Activated CD4-positive, alpha-beta memory T cell treated with anti-CD3 and anti-CD28 coated beads, Interleukin-2, amount 10 ng/mL, durations not matched to agents 7 days and 5 days (primary cell): ENCODE data around the gene VMAC. TPM values are rescaled to one million over a fixed set of nuclear protein-coding genes. Genes with fewer than 3 reads are reported as not detected.
"Not testable (repeated sequence)": the region's sequence is repeated elsewhere in the genome, so short reads cannot be mapped to it uniquely, and the experiment has no call there.

ENCODE experiments used
- CTCF ChIA-PET: fragments of 350-600 bp; sonication (Branson Sonifier 250); formaldehyde crosslinking; loops from one replicate; lab custom pipeline; 2021; ENCODE audit warnings: antibody characterized with exemption, inconsistent platforms; lab: Charles Lee
- POLR2A ChIA-PET: fragments of 350-600 bp; sonication (Branson Sonifier 250); formaldehyde crosslinking; loops from one replicate; lab custom pipeline; 2021; ENCODE audit warnings: antibody characterized with exemption; lab: Charles Lee
- DNase-seq: peaks from one replicate; pipeline ENCODE4 v3.0.0-alpha.2; 2020
- H3K27ac Mint-ChIP-seq: one replicate; pipeline ENCODE4 v1.8.0; 2021; ENCODE audit warnings: mild to moderate bottlenecking, mixed read lengths
- H3K27me3 Mint-ChIP-seq: one replicate; pipeline ENCODE4 v1.8.0; 2021; ENCODE audit warnings: mixed read lengths
- H3K36me3 Mint-ChIP-seq: one replicate; pipeline ENCODE4 v1.8.0; 2021; ENCODE audit warnings: low read depth, mixed read lengths
- H3K4me1 Mint-ChIP-seq: one replicate; pipeline ENCODE4 v1.8.0; 2021; ENCODE audit warnings: mixed read lengths
- H3K4me3 Mint-ChIP-seq: one replicate; pipeline ENCODE4 v1.8.0; 2021; ENCODE audit warnings: mild to moderate bottlenecking, mixed read lengths
- H3K9me3 Mint-ChIP-seq: one replicate; pipeline ENCODE4 v1.8.0; 2021; ENCODE audit warnings: mixed read lengths
- total RNA-seq, 2 experiments: library from RNA; stranded (reverse); gene quantifications; one replicate each; pipeline ENCODE4 v1.2.3, GENCODE V29; 2021

Gene VMAC
- 1 to 10 TPM; 7.6 to 7.9 TPM for total RNA-seq

DNA sequence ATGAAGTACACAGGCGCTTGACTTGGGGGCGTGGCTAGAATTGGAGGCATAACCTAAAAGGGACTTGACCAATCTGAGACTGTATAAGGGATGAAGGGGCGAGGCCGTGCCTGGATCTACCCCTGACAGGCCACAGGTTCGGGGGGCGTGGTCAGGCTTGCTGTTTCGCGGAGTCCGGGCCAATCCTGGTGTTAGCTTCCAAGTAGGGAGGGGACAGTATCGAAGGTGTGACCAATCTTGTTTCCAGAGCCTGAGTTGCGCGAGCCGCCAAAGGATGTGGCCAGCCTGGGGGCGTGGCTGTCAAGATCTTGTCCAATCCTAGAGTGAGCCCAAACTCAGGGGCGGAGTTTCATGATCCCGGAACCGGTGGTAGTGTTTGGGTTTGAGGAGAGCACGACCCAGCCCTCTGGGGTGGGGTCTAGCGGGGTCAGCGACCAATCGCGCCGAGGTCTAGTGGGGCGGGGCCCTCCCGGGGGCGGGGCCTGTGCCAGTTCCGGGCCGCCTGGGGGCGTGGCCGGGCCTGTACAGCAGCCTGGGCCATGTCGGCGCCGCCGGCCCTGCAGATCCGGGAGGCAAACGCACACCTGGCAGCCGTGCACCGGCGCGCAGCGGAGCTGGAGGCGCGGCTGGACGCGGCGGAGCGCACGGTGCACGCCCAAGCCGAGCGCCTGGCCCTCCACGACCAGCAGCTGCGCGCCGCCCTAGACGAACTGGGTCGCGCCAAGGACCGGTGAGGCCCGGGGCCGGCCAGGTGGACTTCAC is at the start of gene VMAC:
TSS of gene VMAC (plus strand) at position 521 of the 762 bp plus-strand sequence. CDS start at position 540, 19 bp downstream.
- Mint-ChIP-seq H3K36me3 (peaks cover 17% of the 10 kb centered on the region), H3K27ac (peak within 1 kb of the TSS; percentile 99), H3K4me3 (peak within 1 kb of the TSS; percentile 97), H3K9me3 (no peaks in the 10 kb centered on the region), H3K4me1 (peaks cover 35% of the 10 kb centered on the region), H3K27me3 (no peaks in the 10 kb centered on the region)
- DNase-seq: peak; percentile 100
- CTCF ChIA-PET: interaction anchor here (0.6 to 3.6 kb wide), 7 partner anchors 64 to 437 kb away, joined by 4 to 44 read pairs (median 7); partner anchors contain the start of genes DUS3L, NRTN and RPL36
- POLR2A ChIA-PET: interaction anchor here (0.7 to 4.4 kb wide), 24 partner anchors 8 to 473 kb away, joined by 3 to 61 read pairs (median 6); partner anchors contain the start of genes ALKBH7, CATSPERD, DUS3L and FUT6

DNA sequence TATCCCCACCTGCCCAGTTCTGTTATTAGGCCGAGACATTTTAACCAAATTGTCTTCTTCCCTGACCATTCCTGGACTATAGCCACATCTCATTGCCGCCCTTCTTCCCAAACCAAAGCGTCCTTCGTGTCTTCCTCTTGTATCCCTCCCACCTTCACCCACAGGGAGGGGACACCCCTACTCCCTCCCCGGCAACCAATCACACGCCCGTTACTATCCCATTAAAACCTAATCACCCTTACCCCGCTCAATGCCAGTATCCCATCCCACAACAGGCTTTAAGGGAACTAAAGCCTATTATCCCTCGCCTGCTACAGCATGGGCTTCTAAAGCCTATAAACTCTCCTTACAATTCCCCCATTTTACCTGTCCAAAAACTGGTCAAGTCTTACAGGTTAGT is 49.5 kb upstream of the VMAC start:
- H3K4me1 Mint-ChIP-seq, H3K27ac Mint-ChIP-seq, DNase-seq, H3K4me3 Mint-ChIP-seq, H3K27me3 Mint-ChIP-seq, POLR2A ChIA-PET, H3K36me3 Mint-ChIP-seq, CTCF ChIA-PET, H3K9me3 Mint-ChIP-seq: not testable (repeated sequence)

GRCh38 chr19:5857203-5858081 is 47.2 kb upstream of the VMAC start:
- ChIA-PET POLR2A (no interaction called here), CTCF (no interaction called here)
- DNase-seq: no peak
- no peaks in the 10 kb centered on the region for H3K9me3 Mint-ChIP-seq
- no peaks in the 10 kb centered on the region for H3K4me1 Mint-ChIP-seq
- H3K27me3 Mint-ChIP-seq: no peaks in the 10 kb centered on the region
- no peak overlapping the region for H3K4me3 Mint-ChIP-seq
- H3K27ac Mint-ChIP-seq: no peak overlapping the region
- no peaks in the 10 kb centered on the region for H3K36me3 Mint-ChIP-seq

GRCh38 chr19:5863030-5863665 is 41.5 kb upstream of the VMAC start:
- Mint-ChIP-seq H3K4me1 (no peaks in the 10 kb centered on the region), H3K27ac (no peak overlapping the region), H3K4me3 (no peak overlapping the region), H3K9me3 (no peaks in the 10 kb centered on the region), H3K36me3 (no peaks in the 10 kb centered on the region), H3K27me3 (no peaks in the 10 kb centered on the region)
- ChIA-PET POLR2A (no interaction called here), CTCF (no interaction called here)
- no peak for DNase-seq

- Mint-ChIP-seq H3K9me3 (no peaks in the 10 kb centered on the region), H3K36me3 (no peaks in the 10 kb centered on the region), H3K4me1 (no peaks in the 10 kb centered on the region), H3K27ac (no peak overlapping the region), H3K4me3 (no peak overlapping the region), H3K27me3 (no peaks in the 10 kb centered on the region)
- ChIA-PET POLR2A (no interaction called here), CTCF (no interaction called here)
- no peak for DNase-seq
Measured at GRCh38 chr19:5864013-5864720, 40.5 kb upstream of the VMAC start.

DNA sequence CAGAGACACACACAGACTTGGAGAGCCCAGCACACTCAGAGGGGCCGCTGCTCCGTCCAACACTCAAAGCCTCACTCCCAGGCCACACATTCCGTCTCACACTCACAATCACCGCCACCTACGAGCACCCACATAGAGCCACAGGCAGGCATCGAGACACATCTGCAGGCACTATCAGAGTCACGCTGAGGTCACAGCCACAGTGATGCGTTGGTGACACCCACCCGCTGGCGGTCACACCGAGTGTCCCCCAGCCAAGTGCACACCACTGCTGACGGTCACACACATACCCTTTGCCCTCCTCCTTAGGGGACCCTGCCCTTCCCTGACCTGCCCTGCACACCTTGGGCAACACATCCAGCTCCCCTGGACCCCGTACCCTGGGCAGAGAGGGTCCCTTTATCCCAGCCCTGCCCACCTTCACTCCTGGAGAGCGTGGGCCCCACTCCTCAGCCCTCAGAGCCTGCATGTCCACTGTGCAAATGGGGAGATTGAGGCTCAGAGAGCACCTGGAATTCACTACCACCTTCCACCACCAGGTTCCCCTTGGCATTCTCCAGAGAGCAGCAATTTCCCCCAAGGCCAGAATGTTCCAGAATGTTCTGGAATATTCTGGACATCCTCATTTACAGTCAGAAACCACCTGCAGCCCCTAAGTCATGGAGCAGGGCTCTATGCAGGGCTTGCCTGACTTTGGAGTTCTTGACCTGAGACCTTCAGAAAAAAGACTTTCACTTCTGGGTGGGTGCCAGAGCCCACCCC is 39.8 kb upstream of the VMAC start:
- Mint-ChIP-seq H3K36me3 (no peaks in the 10 kb centered on the region), H3K27ac (no peak overlapping the region), H3K4me3 (no peak overlapping the region), H3K9me3 (no peaks in the 10 kb centered on the region), H3K27me3 (no peaks in the 10 kb centered on the region), H3K4me1 (no peaks in the 10 kb centered on the region)
- ChIA-PET POLR2A (no interaction called here), CTCF (no interaction called here)
- no peak for DNase-seq

DNA sequence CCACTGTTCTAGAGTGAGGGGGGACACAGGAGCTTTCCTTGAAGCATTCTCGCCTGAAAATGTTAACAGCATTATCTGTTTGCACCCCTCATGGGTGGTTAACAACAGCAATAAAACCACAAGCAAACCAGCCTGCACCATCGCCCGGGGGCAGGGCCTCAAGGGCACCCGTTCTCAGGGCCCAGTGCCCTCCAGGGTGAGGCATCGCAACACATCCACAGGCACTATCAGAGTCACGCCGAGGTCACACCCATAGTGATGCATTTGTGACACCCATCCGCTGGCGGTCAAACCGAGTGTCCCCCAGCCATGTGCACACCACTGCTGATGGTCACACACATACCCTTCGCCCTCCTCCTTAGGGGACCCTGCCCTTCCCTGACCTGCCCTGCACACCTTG is 38.9 kb upstream of the VMAC start:
- no peak for DNase-seq
- Mint-ChIP-seq H3K4me3 (no peak overlapping the region), H3K27ac (no peak overlapping the region), H3K4me1 (no peaks in the 10 kb centered on the region), H3K36me3 (no peaks in the 10 kb centered on the region), H3K9me3 (no peaks in the 10 kb centered on the region), H3K27me3 (no peaks in the 10 kb centered on the region)
- CTCF ChIA-PET: no interaction called here
- POLR2A ChIA-PET: no interaction called here

GRCh38 chr19:5867201-5868136 is 37.2 kb upstream of the VMAC start:
- no peaks in the 10 kb centered on the region for H3K27me3 Mint-ChIP-seq
- no peak overlapping the region for H3K4me3 Mint-ChIP-seq
- H3K4me1 Mint-ChIP-seq: no peaks in the 10 kb centered on the region
- DNase-seq: no peak
- POLR2A ChIA-PET: no interaction called here
- CTCF ChIA-PET: no interaction called here
- H3K9me3 Mint-ChIP-seq: no peaks in the 10 kb centered on the region
- no peaks in the 10 kb centered on the region for H3K36me3 Mint-ChIP-seq
- no peak overlapping the region for H3K27ac Mint-ChIP-seq

DNA sequence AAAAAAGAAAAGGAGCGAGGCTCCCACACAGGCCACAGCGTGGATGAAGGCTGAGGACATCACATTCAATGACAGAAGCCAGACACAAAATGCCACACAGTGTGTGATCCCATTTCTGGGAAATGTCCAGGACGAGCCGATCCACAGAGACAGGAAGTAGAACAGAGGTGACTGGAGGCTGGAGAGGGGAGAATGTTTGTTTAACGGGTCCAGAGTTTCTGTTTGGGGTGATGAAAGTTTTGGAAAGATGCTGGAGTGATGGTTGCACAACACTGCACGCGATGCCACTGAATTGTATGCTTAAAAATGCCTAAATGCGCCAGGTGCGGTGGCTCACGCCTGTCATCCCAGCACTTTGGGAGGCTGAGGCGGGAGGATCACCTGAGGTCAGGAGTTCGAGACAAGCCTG is 33.7 kb upstream of the VMAC start:
- ChIA-PET CTCF (no interaction called here), POLR2A (no interaction called here)
- no peaks in the 10 kb centered on the region for H3K9me3 Mint-ChIP-seq

DNA sequence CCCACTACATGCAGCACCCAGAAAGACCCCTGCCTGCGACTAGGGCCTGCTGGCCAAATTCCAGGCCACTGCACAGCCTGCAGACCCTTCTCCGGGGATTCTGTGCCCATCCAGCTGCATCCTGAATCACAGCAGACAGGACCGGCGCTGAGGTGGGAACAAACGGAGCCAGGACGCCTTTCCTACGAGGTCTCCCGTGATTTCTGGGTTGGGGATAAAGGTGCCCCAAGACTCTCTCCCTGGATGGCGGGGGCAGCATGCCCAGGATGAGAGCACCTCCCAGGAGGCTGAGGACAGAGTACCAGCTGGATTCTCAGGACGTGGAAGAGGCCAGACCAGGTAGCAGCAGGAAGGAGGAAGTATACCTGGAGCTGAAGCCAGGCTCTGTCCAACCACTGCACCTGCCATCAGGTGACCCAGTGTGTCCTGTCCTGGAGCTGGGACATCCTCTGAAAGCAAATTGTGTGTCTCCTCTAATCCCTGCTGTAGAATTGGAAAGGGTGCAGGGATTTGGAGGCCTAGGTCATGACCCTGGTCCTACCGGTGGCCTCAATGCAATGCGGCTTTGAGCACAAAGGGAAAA is 31.0 kb upstream of the VMAC start:
- H3K27me3 Mint-ChIP-seq: no peaks in the 10 kb centered on the region
- no peak overlapping the region for H3K27ac Mint-ChIP-seq
- H3K36me3 Mint-ChIP-seq: no peaks in the 10 kb centered on the region
- CTCF ChIA-PET: no interaction called here
- POLR2A ChIA-PET: no interaction called here
- no peak overlapping the region for H3K4me3 Mint-ChIP-seq
- no peak for DNase-seq
- H3K9me3 Mint-ChIP-seq: no peaks in the 10 kb centered on the region
- H3K4me1 Mint-ChIP-seq: no peaks in the 10 kb centered on the region

More for the DNA sequence above, 33.7 kb upstream of the VMAC start:
- H3K27me3 Mint-ChIP-seq: no peaks in the 10 kb centered on the region
- H3K4me1 Mint-ChIP-seq: no peaks in the 10 kb centered on the region
- H3K36me3 Mint-ChIP-seq: no peaks in the 10 kb centered on the region
- DNase-seq: no peak
- H3K27ac Mint-ChIP-seq: no peak overlapping the region
- no peak overlapping the region for H3K4me3 Mint-ChIP-seq

DNA sequence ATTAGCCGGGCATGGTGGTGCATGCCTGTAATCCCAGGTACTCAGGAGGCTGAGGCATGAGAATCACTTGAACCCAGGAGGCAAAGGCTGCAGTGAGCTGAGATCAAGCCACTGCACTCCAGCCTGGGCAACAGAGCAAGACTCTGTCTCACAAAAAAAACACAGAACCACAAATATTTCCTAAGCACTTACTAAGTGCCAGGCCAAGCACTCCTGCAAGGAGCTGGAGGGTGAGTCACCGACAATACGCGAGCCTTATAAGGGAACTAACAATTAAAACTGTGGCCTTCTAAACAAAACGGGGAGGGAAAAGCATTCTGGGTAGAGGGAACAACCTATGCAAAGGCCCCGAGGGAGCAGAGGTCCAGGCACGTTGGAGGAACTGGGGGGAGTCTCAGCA is 30.2 kb upstream of the VMAC start:
- CTCF ChIA-PET, POLR2A ChIA-PET, H3K27me3 Mint-ChIP-seq: not testable (repeated sequence)

More for the DNA sequence above, 30.2 kb upstream of the VMAC start:
- not testable (repeated sequence) for DNase-seq, H3K27ac Mint-ChIP-seq, H3K9me3 Mint-ChIP-seq, H3K36me3 Mint-ChIP-seq, H3K4me1 Mint-ChIP-seq, H3K4me3 Mint-ChIP-seq
